GM18526 (cell line): Measurements from ENCODE around the gene ROM1.
A peak's percentile ranks its signal among the peaks of the same experiment; 100 is the strongest.

Source experiments
- POLR2A ChIP-seq: IDR thresholded peaks from 3 replicates; pipeline ENCODE4 v1.6.1; 2011; ENCODE audit not compliant: insufficient read length; ENCODE audit errors: extremely low read depth

ROM1 gene

GRCh38 chr11:62621027-62621566 lies 8.0 kb downstream of the ROM1 start:
- TF ChIP-seq POLR2A, result no peak

- TF ChIP-seq POLR2A, result peak; percentile 84
Observed at GRCh38 chr11:62621567-62622470, 8.8 kb downstream of the ROM1 start, which contains the start of gene B3GAT3. B3GAT3 (minus strand) TSS chr11:62621986; CDS start chr11:62621947, 39 bp downstream.

GRCh38 chr11:62622476-62623089 lies 9.5 kb downstream of the ROM1 start:
- TF ChIP-seq POLR2A, result no peak

GRCh38 chr11:62627713-62628112 lies 14.7 kb downstream of the ROM1 start:
- no peak for TF ChIP-seq POLR2A

- no peak for TF ChIP-seq POLR2A
Observed at GRCh38 chr11:62632492-62632891, 19.4 kb downstream of the ROM1 start.

- no peak for TF ChIP-seq POLR2A
Observed at GRCh38 chr11:62644220-62644619, 31.2 kb downstream of the ROM1 start.

- no peak for TF ChIP-seq POLR2A
Observed at GRCh38 chr11:62645671-62645945, 32.6 kb downstream of the ROM1 start.

GRCh38 chr11:62645946-62646824 lies 33.1 kb downstream of the ROM1 start, which contains the start of gene GANAB:
GANAB (minus strand) TSS chr11:62646613; CDS start chr11:62646599, 14 bp downstream.
- TF ChIP-seq POLR2A, result peak; percentile 90

GRCh38 chr11:62646825-62647608 lies 34.0 kb downstream of the ROM1 start:
- no peak for TF ChIP-seq POLR2A

- no peak for TF ChIP-seq POLR2A
Observed at GRCh38 chr11:62647609-62648005, 34.5 kb downstream of the ROM1 start.

GRCh38 chr11:62648185-62648966 lies 35.3 kb downstream of the ROM1 start:
- no peak for TF ChIP-seq POLR2A

GRCh38 chr11:62648967-62649364 lies 35.9 kb downstream of the ROM1 start:
- TF ChIP-seq POLR2A, result no peak

- no peak for TF ChIP-seq POLR2A
Observed at GRCh38 chr11:62649486-62649885, 36.4 kb downstream of the ROM1 start.
